Progenitor cell of endocrine pancreas (in vitro differentiated cells): ENCODE results near the gene VPS51. TPM values are rescaled to one million over a fixed set of nuclear protein-coding genes. Genes with fewer than 3 reads are reported as not detected.

Experiments
- DNase-seq: peaks from one replicate; pipeline ENCODE4 v3.0.0; 2021; ENCODE audit warnings: low spot score; ENCODE audit not compliant: unreplicated experiment
- H3K27ac Mint-ChIP-seq: 2 replicates; pipeline ENCODE4 v1.8.0; 2021; ENCODE audit warnings: mild to moderate bottlenecking, moderate library complexity, mixed read lengths
- H3K27me3 Mint-ChIP-seq: 2 replicates; pipeline ENCODE4 v1.8.0; 2021; ENCODE audit warnings: mixed read lengths
- H3K36me3 Mint-ChIP-seq: 2 replicates; pipeline ENCODE4 v1.8.0; 2022; ENCODE audit warnings: mixed read lengths; ENCODE audit not compliant: insufficient read depth
- H3K4me1 Mint-ChIP-seq: 2 replicates; pipeline ENCODE4 v1.8.0; 2021; ENCODE audit warnings: low read depth, mixed read lengths
- H3K4me3 Mint-ChIP-seq: 2 replicates; pipeline ENCODE4 v1.8.0; 2021; ENCODE audit warnings: low read depth, mild to moderate bottlenecking, moderate library complexity, mixed read lengths
- H3K9me3 Mint-ChIP-seq: 2 replicates; pipeline ENCODE4 v1.8.0; 2021; ENCODE audit warnings: low read depth, mixed read lengths
- microRNA-seq: library from miRNA; unstranded; fragments of <30 nt; microRNA quantifications from one replicate; pipeline ENCODE4 v1.1.0, GENCODE V29; 2020; ENCODE audit warnings: borderline number of aligned reads; ENCODE audit not compliant: unreplicated experiment
- total RNA-seq: library from RNA; stranded (reverse); gene quantifications from 2 replicates; pipeline ENCODE4 v1.2.1, GENCODE V29; 2021
- TF ChIP-seq, protein P1 (sequence below): fragments of 200-600 bp; sonication (generic); IDR thresholded peaks from one replicate; pipeline ENCODE4 v1.5.0; 2021; ENCODE audit warnings: antibody characterized with exemption, mild to moderate bottlenecking; ENCODE audit not compliant: unreplicated experiment

The VPS51 gene
- total RNA-seq, 1 donor from 2014 or later: 112 TPM

DNA sequence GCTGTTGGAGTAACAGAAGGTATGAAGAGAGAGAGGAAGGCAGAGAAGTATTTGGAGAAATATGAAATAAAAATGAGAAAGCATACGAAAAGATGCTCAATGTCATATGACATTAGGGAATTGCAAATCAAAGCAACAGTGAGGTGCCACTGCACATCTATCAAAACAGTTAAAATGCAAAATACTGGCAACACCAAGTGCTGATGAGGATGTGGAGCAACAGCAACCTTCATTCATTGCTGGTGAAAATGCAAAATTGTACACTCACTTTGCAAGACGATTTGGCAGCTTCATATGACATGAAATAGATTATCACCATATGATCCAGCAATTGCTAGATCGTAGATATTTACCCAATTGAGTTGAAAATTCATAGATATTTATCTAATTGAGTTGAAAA is 64.6 kb downstream of the VPS51 start:
- TF ChIP-seq, protein P1, sequence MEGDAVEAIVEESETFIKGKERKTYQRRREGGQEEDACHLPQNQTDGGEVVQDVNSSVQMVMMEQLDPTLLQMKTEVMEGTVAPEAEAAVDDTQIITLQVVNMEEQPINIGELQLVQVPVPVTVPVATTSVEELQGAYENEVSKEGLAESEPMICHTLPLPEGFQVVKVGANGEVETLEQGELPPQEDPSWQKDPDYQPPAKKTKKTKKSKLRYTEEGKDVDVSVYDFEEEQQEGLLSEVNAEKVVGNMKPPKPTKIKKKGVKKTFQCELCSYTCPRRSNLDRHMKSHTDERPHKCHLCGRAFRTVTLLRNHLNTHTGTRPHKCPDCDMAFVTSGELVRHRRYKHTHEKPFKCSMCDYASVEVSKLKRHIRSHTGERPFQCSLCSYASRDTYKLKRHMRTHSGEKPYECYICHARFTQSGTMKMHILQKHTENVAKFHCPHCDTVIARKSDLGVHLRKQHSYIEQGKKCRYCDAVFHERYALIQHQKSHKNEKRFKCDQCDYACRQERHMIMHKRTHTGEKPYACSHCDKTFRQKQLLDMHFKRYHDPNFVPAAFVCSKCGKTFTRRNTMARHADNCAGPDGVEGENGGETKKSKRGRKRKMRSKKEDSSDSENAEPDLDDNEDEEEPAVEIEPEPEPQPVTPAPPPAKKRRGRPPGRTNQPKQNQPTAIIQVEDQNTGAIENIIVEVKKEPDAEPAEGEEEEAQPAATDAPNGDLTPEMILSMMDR: no peak
- peaks cover 3% of the 10 kb centered on the region for H3K4me1 Mint-ChIP-seq
- H3K27me3 Mint-ChIP-seq: no peaks in the 10 kb centered on the region
- no peak overlapping the region for H3K4me3 Mint-ChIP-seq
- no peaks in the 10 kb centered on the region for H3K9me3 Mint-ChIP-seq
- H3K27ac Mint-ChIP-seq: no peak overlapping the region
- H3K36me3 Mint-ChIP-seq: no peaks in the 10 kb centered on the region
- DNase-seq: no peak

Small RNAs within 50 kb of the gene (microRNA-seq; reads per million reads assigned to microRNA genes)
- not detected for gene MIR6751

Other genes with a start within 250 kb of the VPS51 start
- gene EHD1, start 217.6 kb upstream of the VPS51 start, total RNA-seq: 55.0 and 57.2 TPM in 2 replicates
- gene ATG2A, start 179.0 kb upstream of the VPS51 start, total RNA-seq: 33.2 and 35.0 TPM in 2 replicates
- 14.1 and 15.9 TPM in 2 replicates for gene PPP2R5B, start 171.5 kb upstream of the VPS51 start, total RNA-seq
- 0.41 TPM in 1 of 2 replicates, not detected in the other for gene GPHA2, start 160.3 kb upstream of the VPS51 start, total RNA-seq
- gene MAJIN, start 124.1 kb upstream of the VPS51 start, total RNA-seq: not detected in 2 replicates
- gene BATF2, start 99.2 kb upstream of the VPS51 start, total RNA-seq: 0.53 and 0.58 TPM in 2 replicates
- 95.2 and 96.7 TPM in 2 replicates for gene ARL2, start 82.1 kb upstream of the VPS51 start, total RNA-seq
- gene SNX15, start 68.8 kb upstream of the VPS51 start, total RNA-seq: 33.0 and 34.5 TPM in 2 replicates
- gene SAC3D1, start 55.0 kb upstream of the VPS51 start, total RNA-seq: 18.5 and 19.3 TPM in 2 replicates
- 4.3 and 4.4 TPM in 2 replicates for gene NAALADL1, start 37.7 kb upstream of the VPS51 start, total RNA-seq
- gene CDCA5, start 12.2 kb upstream of the VPS51 start, total RNA-seq: 25.1 and 25.9 TPM in 2 replicates
- 40.4 and 43.3 TPM in 2 replicates for gene ZFPL1, start 12.0 kb upstream of the VPS51 start, total RNA-seq
- gene TM7SF2, start 15.7 kb downstream of the VPS51 start, total RNA-seq: 123 and 124 TPM in 2 replicates
- 10.5 and 11.8 TPM in 2 replicates for gene ZNHIT2, start 21.5 kb downstream of the VPS51 start, total RNA-seq
- gene FAU, start 25.9 kb downstream of the VPS51 start, total RNA-seq: 607 and 611 TPM in 2 replicates
- 38.8 and 39.6 TPM in 2 replicates for gene MRPL49, start 26.1 kb downstream of the VPS51 start, total RNA-seq
- gene SYVN1, start 38.3 kb downstream of the VPS51 start, total RNA-seq: 48.4 and 49.0 TPM in 2 replicates
- not detected in 2 replicates for gene SPDYC, start 74.0 kb downstream of the VPS51 start, total RNA-seq
- gene CAPN1, start 85.7 kb downstream of the VPS51 start, total RNA-seq: 239 and 245 TPM in 2 replicates
- 24.4 and 27.4 TPM in 2 replicates for gene POLA2, start 165.7 kb downstream of the VPS51 start, total RNA-seq
- gene CDC42EP2, start 218.7 kb downstream of the VPS51 start, total RNA-seq: 5.3 and 5.9 TPM in 2 replicates
- 81.9 and 96.5 TPM in 2 replicates for gene DPF2, start 237.6 kb downstream of the VPS51 start, total RNA-seq